GM21825 (cell line): Measurements from ENCODE around the gene SMC6.
A peak's percentile ranks its signal among the peaks of the same experiment; 100 is the strongest.

Experiments used
- ATAC-seq: cut with Tn5 transposase; IDR thresholded peaks from one replicate; pipeline ENCODE4 v1.9.1; 2021; ENCODE audit warnings: mild to moderate bottlenecking, moderate library complexity; ENCODE audit not compliant: unreplicated experiment

SMC6 gene

DNA sequence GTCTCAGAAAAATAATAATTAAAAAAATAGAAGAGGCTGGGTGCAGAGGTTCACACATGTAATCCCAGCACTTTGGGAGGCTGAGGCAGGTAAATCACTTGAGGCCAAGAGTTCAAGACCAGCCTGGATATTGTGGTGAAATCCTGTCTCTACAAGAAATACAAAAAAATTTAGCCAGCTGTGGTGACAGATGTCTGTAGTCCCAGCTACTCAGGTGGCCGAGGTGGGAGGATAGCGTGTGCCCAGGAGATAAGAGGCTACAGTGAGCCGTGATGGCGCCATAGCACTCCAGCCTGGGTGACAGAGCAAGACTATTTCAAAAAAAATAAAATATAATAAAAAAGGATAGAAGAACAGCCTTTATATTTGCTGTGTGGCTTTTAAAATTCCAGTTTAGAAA is 35.9 kb downstream of the SMC6 start:
- ATAC-seq: no peak

DNA sequence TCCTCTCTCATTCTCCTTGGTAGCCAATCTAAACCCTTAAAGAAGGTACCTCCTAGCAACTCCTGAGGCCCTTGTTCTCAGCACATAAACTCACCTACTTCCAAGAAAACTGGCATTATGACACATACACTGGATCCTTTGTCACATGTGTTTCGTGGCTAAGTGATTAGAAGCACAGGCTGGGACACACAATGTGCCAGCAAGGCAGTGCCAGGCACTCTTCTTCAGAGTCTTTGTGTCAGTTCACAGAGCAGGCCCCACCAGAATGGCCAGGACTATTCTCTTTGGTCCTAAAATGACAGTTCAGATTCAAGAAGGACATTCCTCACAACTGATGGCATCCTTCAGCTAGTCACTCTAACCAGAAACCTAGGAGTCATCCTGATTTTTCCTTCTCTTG is 40.3 kb downstream of the SMC6 start:
- no peak for ATAC-seq

DNA sequence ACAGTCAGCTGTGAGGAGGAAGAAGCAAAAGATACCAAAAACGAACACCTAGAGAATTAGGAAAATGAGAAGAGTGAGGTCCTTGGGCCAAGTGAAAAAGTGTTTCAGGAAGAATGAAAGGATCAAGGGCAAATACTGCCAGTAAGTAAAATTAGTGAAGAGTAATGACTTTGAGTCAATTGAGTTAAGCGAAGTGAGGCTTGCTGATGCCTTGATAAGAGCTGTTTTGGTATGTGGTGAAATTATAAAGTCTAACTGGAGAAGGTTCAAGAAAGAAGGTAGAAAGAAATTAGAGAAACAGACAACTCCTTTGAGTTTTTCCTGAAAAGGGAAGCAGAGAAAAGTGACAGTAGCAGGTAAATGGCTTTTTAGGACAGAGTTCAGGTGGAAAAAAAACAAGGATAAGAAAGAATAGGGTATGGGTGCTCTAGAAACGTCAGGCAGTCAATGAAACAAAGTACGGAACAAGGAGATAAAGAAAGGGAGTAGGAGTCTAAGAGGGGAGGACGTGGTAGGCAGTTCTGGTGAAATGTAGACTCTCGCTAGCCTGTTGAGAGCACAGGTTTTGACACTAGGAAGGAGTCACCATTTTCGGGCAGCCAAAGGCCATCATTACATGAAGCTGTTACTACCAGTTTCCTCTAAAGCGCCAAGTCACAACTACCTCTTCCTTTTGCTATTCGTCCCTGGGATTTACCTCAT is 42.9 kb downstream of the SMC6 start:
- no peak for ATAC-seq

DNA sequence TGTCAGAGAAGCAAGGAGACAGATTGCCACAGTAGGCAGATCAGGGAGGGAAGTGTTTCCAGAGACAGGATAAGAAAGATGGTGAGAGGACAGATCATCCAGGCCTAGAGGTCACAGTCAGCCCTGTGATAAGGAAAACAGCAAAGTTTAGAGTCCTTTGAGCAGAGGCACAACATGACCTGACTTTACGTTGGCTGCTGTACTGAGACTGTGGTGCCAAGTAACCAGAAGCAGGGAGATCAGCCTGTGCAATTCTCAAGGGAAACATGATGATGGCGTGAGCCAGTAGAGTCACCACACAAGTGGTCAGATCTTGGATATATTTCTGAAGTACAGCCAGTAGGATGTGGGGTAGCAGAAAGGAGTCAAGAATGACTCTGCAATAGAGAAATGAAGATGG is 43.7 kb downstream of the SMC6 start:
- no peak for ATAC-seq

DNA sequence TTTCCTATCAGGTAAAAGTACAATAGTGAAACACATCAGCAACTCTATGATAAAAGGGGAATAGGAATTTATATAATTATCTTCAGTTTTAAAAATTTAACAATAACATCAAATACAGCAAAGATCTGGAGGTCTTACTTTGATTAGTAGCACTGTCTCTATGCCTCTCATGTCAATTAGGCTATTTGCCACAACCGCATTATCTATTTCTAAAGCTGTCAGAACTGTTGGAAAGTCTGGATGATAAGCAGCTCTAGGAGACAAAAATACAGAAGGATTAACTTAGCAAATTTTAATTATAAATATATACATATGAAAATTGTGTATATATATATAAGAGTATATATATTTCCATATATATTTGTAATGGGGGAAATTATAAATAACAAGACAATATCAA is 45.1 kb downstream of the SMC6 start:
- no peak for ATAC-seq

DNA sequence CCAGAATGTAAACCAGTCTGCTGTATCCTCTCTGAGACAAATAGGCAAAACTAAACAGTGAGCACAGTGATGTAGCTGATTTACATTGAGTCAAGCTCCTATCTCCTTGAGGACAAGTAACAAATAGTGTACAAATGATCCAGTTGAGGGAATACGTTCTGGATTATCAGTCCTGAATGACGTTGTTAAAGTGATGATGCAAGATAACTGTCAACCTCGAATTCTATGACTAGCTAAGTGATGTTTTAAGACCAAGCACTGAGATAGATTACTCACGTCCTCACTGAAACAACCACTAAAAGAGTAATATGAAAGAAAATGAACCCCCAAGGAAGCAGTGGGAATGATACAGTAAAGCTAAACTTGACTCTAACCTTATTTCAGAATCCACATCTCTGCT is 46.8 kb downstream of the SMC6 start:
- no peak for ATAC-seq

DNA sequence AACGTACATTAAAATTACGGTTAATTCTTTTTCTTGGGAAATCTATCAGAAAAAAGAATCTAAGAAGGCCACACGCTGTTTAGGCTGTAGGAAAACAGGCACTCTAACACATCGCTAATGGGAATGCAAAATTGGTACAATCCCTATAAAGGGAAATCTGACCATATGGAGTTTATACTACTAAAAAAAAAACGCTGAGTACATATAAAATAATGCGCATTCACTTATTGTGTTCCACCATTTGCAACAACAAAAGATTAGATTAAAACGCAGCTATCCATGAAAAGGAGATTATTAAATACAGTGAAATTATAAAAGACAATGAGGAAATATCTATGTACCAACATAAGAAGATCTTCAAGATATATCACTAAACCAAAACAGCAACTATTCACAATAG is 62.8 kb downstream of the SMC6 start:
- ATAC-seq: no peak

DNA sequence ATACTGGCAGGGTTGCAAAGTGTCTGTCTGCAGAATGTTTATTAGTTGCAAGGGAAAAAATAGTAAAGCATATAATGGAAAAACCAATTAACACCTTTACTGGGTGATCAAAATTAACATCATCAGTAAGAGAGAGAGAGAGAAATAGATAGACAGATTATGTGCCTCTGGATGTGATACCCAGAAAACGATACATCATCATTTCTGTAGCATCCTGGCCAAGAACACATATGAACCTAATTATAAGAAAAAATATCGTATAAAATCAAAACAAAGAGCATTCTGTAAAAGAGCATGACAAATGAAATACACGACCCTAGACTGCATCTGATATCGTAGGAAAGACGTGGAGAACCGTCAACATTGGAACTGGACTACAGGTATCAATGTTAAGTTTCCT is 64.6 kb downstream of the SMC6 start:
- no peak for ATAC-seq

DNA sequence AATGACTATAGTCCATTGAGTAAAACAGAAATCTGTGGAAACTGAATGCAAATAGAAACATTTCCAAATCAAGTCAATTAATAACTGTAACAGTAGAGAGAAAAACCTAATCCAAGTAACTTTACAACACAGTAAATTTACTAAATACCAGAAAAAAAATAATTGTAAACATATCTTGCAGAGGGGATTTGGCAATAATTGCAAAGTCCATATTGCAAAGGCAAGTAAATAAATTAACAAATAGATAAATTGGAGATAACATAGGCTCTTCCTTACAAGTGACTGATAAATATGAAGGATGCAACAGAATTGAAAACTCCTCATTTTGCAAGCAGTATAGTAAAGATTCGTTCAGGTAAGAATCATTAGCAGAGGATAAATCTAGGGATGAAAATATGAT is 65.0 kb downstream of the SMC6 start:
- ATAC-seq: no peak

DNA sequence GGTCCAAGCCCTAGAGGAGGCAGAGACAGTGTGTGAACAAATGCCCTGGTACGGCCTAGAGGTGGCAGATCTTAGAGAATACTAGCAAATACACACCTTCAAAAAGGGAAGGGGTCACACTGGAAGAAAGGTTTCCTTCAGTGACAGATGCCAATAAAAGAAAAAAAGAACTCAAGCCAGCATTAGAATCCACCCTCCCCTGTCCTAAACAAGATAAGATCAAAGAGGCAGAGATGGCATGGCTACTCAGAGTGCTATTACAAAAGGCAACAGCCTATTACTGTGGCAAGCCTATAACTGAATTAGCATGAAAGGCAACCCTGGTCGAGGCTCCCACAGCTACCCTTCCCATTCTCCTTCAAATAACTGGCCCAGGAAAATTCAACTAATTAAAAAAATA is 69.6 kb downstream of the SMC6 start:
- no peak for ATAC-seq

DNA sequence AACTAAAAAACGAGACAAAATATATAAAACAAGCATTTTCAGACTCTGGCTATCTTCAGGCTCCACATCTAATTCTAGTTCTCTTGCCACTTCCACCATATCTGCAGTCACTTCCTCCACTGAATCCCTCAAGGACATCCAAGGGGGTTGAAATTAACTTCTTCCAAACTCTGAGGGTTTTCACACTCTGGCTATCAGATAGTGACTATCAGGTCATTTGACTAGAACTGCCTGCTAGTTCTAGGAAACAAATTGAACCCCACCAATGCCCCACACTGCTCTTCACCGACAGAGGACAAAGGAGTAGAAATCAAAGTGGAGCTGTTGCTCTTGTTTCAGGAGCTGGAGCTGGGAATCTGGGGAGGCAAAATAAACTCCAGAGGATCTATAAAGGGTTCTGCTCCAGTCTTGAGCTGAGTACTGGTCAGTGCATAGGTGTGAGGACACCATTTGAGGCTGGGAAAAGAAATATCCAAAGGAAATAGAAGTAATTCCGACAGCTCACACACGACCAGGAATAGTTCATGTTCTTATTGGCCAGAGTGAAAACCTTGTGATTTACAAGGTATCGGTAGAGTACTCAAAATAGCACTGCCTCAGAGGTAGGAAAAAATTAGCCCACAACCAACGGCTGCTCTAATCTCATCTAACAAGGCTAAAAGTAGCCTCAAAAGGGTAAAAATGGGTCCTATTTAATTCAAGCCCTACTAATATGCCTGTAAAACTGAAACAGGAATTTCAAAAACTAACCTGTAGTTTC is 71.3 kb downstream of the SMC6 start:
- no peak for ATAC-seq

DNA sequence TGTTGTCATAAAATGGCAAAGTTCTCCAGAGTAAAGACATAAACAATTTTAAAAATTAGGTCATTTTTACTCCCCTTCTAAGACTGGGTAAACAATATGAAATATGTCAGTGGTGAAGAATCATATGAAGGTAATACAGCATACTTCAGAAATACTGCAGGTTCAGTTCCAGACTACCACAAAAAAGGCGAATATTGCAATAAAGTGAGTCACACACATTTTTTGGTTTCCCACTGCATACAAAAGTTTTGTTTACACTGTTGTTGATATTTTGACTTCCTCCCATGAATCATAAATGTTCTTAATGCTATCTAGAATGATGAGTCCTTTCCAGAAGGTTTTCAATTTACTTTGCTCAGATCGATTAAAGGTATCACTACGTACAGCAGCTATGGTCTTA is 73.5 kb downstream of the SMC6 start:
- no peak for ATAC-seq

DNA sequence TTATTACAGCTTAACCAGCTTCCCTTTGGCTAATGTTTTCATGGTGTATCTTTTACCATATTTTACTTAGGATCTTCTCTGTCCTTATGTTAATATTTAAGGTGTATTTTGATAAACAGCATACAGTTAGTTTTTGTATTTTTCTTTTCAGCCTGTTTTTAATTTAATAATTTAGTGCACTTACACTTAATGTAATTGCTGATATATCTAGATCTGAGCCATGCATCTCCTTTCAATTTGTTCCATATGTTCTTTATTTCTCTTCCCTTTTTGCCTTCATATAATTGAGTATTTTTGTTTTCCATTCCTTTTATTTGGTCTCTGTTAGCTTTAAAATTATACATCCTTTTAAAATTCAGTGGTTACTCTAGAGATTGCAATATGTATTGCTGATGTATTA is 78.8 kb downstream of the SMC6 start:
- ATAC-seq: no peak

DNA sequence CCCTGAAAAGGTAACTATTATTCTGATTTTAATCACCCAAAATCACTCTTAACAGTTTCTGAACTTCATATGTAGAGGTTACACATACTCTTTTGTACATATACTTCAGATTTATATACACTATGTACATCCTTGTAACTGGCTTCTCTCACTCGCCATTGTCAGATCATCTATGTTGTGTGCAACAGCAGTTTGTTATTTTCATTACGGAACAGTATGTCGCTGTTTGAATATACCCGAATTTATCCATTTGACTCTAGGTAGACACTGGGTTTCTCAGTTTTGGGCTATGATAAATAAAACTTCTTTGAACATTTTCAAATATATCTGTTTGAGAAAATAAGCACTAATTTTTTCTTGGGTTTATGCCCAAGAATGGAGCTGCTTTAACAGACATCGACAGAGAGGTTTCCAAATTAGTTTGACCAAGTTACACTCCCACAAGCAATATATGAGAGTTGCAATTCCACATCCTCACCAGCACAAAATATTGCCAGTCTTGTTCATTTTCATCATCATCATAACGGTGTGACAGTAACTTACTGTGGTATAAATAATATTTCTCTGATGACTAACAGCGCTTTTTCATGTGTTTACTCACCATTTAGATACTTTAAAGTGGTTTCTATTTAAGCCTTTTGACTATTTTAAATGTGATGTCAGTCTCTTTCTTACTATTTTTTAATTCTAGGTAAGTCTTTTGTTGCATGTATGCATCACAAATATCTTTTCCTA is 80.9 kb downstream of the SMC6 start:
- ATAC-seq: no peak

DNA sequence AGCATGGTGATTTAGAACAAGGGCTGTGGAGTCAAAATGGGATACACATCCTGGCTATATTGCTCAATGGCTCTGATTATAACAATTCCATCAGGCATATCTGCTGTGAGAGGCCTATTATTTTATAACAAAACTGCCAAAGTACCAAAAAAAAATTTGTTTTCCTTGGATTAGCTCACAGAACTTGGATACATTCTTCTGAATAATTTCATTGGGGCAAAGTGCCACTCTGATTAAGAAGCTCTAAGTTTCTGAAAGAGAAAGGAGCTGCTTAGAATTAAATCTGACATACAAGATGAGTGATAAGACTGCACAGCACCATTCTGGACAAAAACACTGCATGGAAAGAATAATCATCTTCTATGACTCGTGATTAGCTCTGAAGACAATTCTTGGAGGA is 85.7 kb downstream of the SMC6 start:
- ATAC-seq: no peak

DNA sequence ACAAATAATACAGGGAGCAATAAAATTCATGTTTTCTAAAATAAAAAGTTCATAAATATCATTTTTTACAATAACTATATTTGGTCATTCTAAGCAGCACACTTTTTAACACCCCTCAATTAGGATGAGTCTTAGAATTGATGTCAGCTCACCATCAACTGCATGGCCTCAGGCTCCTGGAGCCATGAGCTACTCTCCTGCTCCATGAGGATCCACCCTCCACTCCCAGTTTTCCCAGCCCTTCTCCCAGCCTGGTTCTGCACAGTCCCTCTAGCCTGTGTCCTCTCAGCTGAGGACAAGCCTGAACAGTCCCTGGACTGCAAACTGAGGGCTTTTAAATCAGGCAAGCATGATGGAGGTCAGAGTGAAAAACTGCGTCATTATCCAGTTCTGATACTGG is 89.1 kb downstream of the SMC6 start:
- ATAC-seq: no peak

DNA sequence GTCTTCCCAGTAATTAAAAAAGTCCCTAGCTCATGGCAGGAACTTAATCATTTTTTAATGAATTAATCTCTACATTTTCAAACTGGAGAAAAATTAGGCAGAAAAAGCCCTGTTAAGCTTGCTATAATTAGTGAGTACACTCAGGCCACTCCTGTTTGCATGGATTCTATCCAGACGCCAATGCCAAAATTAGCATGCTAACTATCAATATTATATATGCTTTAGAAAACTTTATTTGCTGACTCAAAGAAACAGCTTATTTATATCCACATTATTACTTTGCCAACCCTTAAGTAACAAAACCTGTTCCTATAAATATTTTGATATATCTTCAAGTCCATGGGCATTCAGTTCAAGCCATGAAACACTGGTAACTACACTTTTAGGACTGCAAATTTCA is 90.9 kb downstream of the SMC6 start:
- ATAC-seq: no peak

DNA sequence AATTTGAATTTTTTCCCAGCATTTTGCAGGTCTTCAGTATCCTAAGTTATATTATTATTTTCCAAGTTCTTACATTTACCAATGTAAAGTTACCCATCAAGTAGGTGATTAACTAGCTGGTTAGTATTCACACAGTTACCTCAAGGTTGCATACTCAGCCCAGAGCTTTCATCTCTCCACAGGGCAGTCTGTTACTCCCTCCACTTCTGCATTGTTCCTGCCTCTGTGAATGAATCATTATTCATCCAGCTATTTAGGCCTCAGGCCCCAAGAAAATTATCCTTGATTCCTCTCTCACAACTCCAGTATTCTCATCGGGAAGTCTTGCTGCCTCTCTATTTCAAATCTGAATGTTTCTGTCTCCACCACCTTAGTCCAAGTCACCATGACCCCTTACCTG is 92.2 kb downstream of the SMC6 start:
- ATAC-seq: no peak

DNA sequence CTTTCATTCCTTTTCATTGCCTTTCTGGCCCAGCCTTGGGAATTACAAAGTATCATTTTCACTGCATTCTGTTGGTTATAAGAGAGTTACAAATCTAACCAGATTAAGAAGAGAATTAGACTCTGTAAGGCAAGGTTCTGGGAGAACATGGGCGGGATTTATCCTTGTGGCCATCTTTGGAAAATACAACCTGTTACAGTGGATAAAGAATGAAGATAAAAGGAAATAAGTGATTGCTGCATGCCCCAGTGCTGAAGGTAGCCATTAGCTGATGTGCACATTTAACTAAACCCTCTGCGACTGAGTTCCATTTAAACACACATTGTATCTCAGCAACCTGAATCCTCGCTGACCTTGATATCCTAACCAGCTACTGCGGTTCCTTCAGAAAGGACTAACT is 93.4 kb downstream of the SMC6 start:
- no peak for ATAC-seq

DNA sequence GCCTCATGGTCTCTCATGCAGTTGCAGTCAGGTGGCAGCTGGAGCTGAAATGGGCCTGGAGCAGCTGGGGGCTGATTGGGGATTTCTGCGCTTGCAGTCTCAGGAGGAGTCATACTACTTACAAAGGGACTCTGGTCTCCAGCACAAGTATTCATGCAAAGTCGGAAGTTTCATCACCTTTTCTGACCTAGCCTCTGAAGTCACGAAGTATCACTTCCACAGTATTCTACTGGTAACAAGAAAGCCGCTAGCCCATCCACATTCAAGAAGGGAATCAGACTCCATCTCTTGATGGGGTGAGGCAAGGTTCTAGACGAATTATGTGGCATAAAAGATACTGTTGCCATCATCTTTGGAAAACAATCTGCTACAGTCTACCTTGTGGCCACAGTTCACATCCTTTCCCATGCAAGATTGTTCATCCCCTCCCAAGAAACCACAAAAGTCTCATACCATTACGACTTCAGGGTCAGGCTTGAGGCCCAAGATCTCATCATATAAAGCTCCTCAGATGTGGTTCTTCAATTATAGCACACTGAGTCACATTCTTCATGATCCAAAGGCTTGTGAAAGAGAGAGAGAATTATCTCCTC is 95.3 kb downstream of the SMC6 start:
- ATAC-seq: peak; percentile 75

DNA sequence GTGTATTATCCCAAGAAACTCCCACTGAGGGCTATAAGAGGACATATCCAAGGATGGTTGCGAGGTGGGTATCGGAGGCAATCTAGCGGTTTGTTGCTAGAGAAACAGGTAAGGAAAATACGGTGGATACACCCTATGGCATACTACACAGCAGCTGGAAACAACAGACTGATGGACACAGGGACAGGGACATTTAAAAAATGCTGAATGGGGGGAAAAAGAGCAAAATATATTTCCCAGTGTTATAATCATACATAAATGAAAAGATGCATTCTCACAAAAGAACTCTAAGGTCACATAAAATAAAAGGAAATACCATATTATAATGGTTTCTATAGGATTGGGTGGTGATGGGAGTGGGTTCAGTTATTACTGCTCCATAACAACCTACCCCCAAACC is 95.9 kb downstream of the SMC6 start:
- ATAC-seq: no peak
